Measurements from ENCODE around the gene C19orf38.

The C19orf38 gene

DNA sequence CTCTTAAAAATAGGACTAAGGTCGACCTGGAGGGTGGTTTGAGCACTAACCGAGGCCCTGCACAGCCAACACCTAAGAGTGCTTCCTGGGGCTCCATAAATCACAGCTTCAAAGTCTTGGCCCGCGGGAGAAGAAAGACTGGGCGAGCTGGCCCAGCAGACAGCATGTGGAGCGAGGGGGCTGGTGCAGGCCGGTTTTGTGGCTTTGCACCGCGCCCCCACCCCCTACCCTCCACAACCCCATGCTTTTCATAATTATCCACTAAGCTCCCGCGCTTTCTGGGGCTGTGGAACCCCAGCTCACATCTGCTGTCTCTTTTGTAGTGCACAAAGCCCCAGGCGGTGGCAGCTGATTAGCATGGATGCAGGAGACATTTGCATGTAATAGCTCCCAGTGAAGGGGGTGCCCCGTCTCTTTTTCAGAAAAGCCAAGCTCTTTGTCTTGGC is 40.2 kb downstream of the C19orf38 start:
- H3K9me3 Mint-ChIP-seq, result no peaks in the 10 kb centered on the region
- H3K27me3 Mint-ChIP-seq, result no peaks in the 10 kb centered on the region
- H3K4me3 Mint-ChIP-seq, result no peak overlapping the region
- peaks cover 3% of the 10 kb centered on the region for H3K4me1 Mint-ChIP-seq (ENCODE audit: low read depth)
- H3K27ac Mint-ChIP-seq, result no peak overlapping the region
- DNase-seq, result no peak
- H3K36me3 Mint-ChIP-seq (ENCODE audit: low read depth), result peaks cover 5% of the 10 kb centered on the region

DNA sequence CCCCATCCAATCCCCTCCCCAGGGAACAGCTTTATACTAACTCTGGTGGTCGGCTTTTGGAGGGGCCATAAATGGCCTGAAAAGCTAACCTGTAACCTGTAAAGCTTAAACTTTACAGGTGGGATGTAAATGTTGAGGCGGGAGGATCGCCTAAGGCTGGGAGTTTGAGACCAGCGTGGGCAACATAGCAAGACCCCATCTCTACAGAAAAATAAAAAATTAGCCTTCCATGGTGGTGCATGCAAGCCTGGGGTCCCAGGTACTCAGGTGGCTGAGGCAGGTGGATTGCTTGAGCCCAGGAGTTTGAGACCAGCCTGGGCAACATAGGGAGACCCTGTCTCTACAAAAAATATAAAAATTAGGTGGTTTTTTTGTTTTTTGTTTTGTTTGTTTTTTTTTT is 41.7 kb downstream of the C19orf38 start:
- no peak overlapping the region for H3K27ac Mint-ChIP-seq

DNA sequence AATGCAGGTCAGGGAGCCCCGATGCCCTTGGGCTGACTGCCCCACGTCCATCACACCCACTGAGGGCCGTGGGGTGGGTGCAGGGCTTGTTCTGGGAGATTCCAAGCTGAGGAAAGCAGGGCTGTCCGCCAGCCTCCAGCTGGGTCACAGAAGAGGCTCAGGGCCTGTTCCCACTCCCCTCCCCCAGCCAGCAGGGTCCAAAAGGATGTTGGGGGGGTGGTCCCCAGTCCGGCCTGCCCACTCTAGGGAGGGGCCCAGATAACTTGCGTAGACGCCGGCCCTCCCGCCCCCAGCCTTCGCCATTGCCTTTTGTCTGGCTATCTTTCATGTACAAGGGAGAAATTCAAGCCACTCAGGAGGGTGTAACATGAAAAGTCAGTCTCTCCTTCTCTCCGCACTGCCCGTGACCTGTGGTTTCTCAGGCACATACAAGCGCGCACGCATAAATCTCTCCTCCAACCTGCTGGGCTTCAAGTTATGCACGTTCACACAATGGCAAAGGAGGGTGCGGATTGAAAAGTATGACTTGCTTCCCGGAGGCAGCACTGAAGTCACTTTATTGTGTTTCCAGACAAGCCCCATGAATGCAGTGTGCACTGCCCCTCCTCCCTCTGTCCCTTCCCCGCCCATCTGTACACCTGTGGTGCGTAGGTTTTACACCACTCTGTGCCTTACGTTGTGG is 43.3 kb downstream of the C19orf38 start:
- H3K27ac Mint-ChIP-seq, result no peak overlapping the region
- peaks cover 11% of the 10 kb centered on the region for H3K36me3 Mint-ChIP-seq (ENCODE audit: low read depth)
- no peaks in the 10 kb centered on the region for H3K27me3 Mint-ChIP-seq
- no peak for DNase-seq
- no peaks in the 10 kb centered on the region for H3K9me3 Mint-ChIP-seq
- no peak overlapping the region for H3K4me3 Mint-ChIP-seq
- peaks cover 7% of the 10 kb centered on the region for H3K4me1 Mint-ChIP-seq (ENCODE audit: low read depth)

More for the DNA sequence above, 41.7 kb downstream of the C19orf38 start:
- Mint-ChIP-seq H3K4me1 (ENCODE audit: low read depth) (peaks cover 3% of the 10 kb centered on the region), H3K27me3 (no peaks in the 10 kb centered on the region), H3K36me3 (ENCODE audit: low read depth) (peaks cover 11% of the 10 kb centered on the region), H3K4me3 (no peak overlapping the region), H3K9me3 (no peaks in the 10 kb centered on the region)
- DNase-seq, result no peak

DNA sequence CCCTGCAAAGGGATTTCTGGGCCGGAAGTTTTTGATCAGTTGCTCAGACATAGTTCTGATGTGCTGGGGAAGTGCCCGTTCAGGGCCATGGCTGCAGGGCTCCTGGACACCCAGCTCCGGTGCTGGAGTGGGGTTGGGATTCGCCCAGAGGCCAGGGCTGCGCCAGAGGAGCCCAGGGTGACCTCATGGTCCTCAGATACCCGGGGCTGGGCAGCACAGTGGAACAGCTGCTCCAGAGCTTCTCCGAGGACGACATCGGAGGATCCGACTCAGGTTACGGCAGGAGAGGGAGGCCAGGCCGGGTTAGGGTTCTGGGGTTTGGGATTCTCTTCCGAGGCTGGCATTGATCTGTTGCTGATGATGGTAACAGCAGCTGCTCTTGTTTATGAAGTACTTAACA is 44.0 kb downstream of the C19orf38 start:
- Mint-ChIP-seq H3K4me3 (no peak overlapping the region), H3K4me1 (ENCODE audit: low read depth) (peaks cover 13% of the 10 kb centered on the region), H3K9me3 (no peaks in the 10 kb centered on the region), H3K27me3 (no peaks in the 10 kb centered on the region), H3K36me3 (ENCODE audit: low read depth) (peaks cover 11% of the 10 kb centered on the region), H3K27ac (no peak overlapping the region)
- no peak for DNase-seq

DNA sequence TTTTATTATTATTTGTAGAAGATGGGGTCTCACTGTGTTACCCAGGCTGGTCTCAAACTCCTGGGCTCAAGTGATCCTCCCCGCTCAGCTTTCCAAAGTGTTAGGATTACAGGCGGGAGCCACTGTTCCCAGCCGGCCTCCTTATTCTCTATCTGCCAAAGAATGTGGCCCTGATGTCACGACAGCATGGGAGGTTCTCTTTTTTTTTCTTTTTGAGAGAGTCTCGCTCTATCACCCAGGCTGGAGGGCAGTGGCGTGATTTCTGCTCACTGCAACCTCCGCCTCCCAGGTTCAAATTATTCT is 46.6 kb downstream of the C19orf38 start:
- no peaks in the 10 kb centered on the region for H3K27me3 Mint-ChIP-seq
- DNase-seq, result no peak
- peaks cover 13% of the 10 kb centered on the region for H3K4me1 Mint-ChIP-seq (ENCODE audit: low read depth)
- H3K9me3 Mint-ChIP-seq, result no peaks in the 10 kb centered on the region
- H3K27ac Mint-ChIP-seq, result no peak overlapping the region
- H3K4me3 Mint-ChIP-seq, result no peak overlapping the region
- H3K36me3 Mint-ChIP-seq (ENCODE audit: low read depth), result peaks cover 10% of the 10 kb centered on the region

DNA sequence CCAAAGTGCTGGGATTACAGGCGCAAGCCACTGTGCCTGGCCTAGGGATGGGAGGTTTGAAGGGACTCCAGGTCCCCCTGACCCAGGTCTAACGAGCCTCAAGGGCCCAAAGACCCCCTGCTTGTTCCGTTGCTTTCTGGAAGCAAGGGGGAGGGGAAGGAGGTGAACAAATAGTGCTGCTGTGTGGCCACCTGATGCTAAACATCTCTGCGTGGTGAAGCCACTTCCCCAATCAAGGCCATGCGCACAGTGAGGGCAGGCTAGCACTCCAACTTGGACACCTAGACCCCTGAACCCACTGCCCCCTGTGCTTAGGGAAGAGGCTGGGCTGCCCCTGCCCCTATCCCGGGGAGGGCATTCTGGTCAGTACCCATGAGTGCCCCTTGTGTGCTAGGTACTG is 47.1 kb downstream of the C19orf38 start:
- Mint-ChIP-seq H3K9me3 (no peaks in the 10 kb centered on the region), H3K27me3 (no peaks in the 10 kb centered on the region), H3K4me1 (ENCODE audit: low read depth) (peaks cover 13% of the 10 kb centered on the region), H3K4me3 (no peak overlapping the region), H3K36me3 (ENCODE audit: low read depth) (peaks cover 10% of the 10 kb centered on the region), H3K27ac (no peak overlapping the region)
- DNase-seq, result no peak

DNA sequence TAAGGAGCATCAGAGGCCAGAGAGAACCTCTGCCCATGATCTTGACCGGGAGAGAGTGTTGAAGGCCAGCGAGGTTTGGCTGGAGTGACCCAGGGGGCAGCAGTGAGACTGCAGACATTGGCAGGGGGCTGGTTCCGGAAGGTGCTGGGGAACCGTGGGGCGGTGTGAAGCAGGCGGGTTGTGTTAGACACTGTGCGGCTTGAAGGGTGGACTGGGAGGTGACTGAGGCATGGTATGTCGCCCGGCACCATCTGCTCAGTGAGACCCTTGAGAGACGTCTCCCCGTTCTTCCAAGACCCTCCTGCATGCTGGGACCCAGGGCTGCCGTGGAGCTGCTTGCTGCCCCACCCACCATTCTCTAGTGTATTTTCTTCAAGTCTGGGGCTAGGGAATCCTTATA is 47.7 kb downstream of the C19orf38 start:
- Mint-ChIP-seq H3K27ac (no peak overlapping the region), H3K9me3 (no peaks in the 10 kb centered on the region), H3K4me3 (no peak overlapping the region), H3K27me3 (no peaks in the 10 kb centered on the region), H3K4me1 (ENCODE audit: low read depth) (peaks cover 13% of the 10 kb centered on the region), H3K36me3 (ENCODE audit: low read depth) (peaks cover 10% of the 10 kb centered on the region)
- no peak for DNase-seq

DNA sequence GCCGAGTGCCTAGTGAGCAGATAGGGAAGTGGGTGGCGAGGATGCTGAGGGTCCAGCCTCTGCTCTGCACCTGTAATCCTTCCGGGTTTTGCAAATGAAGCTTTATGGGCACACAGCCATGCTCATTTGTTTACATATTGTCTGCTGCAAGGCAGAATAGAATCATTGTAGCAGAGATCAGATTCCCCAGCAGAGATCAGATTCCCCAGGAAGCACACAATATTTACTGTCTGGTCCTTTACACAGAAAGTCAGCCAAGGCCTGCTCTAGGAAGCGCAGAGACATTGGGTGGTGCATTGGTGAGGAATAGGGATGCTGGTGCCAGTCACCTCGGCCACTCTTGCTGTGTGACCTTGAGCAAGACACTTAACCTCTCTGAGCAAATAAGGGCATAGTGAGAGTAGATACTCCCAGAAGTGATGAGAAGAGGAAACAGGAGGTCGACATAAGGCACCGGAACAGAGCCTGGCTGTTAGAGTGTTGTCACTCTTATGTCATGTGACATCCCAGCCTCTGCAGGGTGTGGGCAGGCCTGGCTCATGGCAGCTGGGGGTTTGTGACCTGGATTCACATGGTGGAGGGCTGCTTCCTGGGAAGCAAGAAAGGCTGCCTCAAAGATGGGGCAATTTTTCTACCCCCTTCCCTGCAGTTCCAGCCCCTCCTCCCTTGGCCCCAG is 48.8 kb downstream of the C19orf38 start:
- no peaks in the 10 kb centered on the region for H3K27me3 Mint-ChIP-seq
- DNase-seq, result no peak

DNA sequence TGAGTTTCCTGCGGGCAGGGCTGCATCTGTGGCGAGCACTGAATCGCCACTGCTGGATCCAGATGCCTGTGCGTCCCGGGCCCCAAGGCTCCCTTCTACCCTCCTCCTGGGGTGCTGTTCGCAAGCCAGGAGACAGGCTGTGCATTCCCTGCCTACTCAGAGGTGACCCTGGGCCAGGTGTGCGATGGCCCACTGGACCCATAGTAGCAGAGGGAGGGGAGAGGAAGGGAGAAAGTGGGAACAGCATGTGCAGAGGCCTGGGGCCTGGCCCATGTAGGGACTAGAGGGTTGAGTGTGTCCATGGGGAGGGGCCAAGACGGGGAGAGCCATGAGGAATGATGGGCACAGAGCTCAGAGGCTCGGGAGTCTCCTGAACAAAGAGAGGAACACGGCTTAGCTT is 50.4 kb downstream of the C19orf38 start:
- no peak overlapping the region for H3K27ac Mint-ChIP-seq
- H3K4me1 Mint-ChIP-seq (ENCODE audit: low read depth), result peaks cover 13% of the 10 kb centered on the region
- no peak for DNase-seq
- no peaks in the 10 kb centered on the region for H3K9me3 Mint-ChIP-seq
- no peaks in the 10 kb centered on the region for H3K27me3 Mint-ChIP-seq
- peaks cover 18% of the 10 kb centered on the region for H3K36me3 Mint-ChIP-seq (ENCODE audit: low read depth)
- no peak overlapping the region for H3K4me3 Mint-ChIP-seq

More for the DNA sequence above, 48.8 kb downstream of the C19orf38 start:
- Mint-ChIP-seq H3K27ac (peak overlapping the region; percentile 51), H3K4me1 (ENCODE audit: low read depth) (peaks cover 13% of the 10 kb centered on the region), H3K9me3 (no peaks in the 10 kb centered on the region), H3K4me3 (no peak overlapping the region), H3K36me3 (ENCODE audit: low read depth) (peaks cover 9% of the 10 kb centered on the region)

DNA sequence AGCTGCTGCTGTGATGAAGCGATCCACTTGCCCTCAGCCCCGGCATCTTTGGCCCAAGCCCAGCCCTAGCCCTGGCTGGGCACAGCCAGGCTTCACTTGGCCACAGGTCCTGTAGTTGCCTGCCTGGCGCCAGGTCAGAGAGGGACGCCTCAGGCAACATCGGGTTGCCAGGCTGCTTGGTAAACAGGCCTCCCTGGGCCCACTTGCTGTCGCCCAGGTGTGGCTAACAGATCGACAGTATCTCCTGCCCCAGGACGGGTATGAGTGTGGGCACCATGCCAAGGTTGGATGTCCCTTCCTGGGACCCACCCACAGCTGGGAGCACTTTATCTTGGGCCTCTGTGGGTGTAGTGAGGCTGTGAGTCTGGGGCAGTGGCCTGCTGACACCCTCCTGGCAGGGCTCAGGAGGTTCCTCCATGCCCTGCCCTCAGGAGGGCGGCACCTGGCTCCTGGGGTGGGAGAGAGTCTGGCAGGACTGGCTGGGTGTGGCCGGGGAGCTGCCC is 51.0 kb downstream of the C19orf38 start:
- no peaks in the 10 kb centered on the region for H3K27me3 Mint-ChIP-seq
- no peak overlapping the region for H3K27ac Mint-ChIP-seq
- H3K9me3 Mint-ChIP-seq, result no peaks in the 10 kb centered on the region
- no peak for DNase-seq
- H3K4me1 Mint-ChIP-seq (ENCODE audit: low read depth), result peaks cover 13% of the 10 kb centered on the region
- H3K36me3 Mint-ChIP-seq (ENCODE audit: low read depth), result peaks cover 17% of the 10 kb centered on the region
- H3K4me3 Mint-ChIP-seq, result no peak overlapping the region

DNA sequence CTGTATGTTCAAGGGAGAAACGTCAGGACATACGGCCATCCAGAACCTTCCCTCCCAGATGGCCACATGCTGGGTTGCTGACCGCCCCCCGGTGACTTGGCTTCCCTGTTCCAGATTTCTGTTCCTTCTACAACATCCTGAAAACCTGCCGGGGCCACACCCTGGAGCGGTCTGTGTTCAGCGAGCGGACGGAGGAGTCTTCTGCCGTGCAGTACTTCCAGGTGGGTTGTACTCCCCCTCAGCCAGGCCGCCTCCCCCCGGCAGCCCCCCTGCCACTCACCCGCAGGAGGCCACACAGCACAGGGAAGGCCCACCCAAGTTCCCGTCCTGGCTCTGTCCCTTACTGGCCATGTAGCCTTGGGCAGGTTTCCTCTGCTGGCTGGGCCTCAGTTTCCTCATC is 59.7 kb downstream of the C19orf38 start:
- Mint-ChIP-seq H3K27ac (no peak overlapping the region), H3K36me3 (ENCODE audit: low read depth) (peaks cover 63% of the 10 kb centered on the region)

DNA sequence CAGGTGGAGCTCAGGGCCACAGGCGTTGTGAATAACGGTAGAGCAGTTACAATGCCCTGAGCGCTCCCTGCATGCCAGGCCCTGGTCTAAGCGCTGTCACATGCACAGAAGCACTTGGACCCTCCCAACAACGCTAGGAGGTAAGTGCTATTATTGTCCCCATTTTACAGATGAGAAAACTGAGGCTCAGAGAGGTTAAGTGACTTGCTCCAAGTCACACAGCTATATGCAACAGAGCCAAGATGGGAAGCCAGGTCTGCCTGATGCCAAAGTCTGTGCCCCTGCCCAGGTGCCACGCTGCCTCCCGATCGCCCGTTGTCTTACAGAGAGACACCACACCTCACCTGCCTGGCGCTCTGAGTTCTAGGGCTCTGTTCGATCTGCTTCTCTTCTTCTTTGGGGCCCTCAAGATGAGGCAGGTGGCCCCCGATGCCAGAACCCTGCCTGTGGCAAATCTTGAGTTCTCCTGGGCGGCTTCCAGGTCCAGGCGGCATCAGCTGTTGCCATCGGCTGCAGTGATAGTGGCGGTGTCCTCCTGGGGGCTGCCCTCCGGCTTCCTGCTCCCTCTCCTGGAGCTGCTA is 60.3 kb downstream of the C19orf38 start:
- no peak for DNase-seq
- H3K27me3 Mint-ChIP-seq, result no peaks in the 10 kb centered on the region
- H3K36me3 Mint-ChIP-seq (ENCODE audit: low read depth), result peaks cover 63% of the 10 kb centered on the region
- H3K4me3 Mint-ChIP-seq, result no peak overlapping the region
- no peaks in the 10 kb centered on the region for H3K9me3 Mint-ChIP-seq
- H3K4me1 Mint-ChIP-seq (ENCODE audit: low read depth), result no peaks in the 10 kb centered on the region
- no peak overlapping the region for H3K27ac Mint-ChIP-seq

More for the DNA sequence above, 59.7 kb downstream of the C19orf38 start:
- no peak for DNase-seq
- Mint-ChIP-seq H3K9me3 (no peaks in the 10 kb centered on the region), H3K4me1 (ENCODE audit: low read depth) (no peaks in the 10 kb centered on the region), H3K27me3 (no peaks in the 10 kb centered on the region), H3K4me3 (no peak overlapping the region)

DNA sequence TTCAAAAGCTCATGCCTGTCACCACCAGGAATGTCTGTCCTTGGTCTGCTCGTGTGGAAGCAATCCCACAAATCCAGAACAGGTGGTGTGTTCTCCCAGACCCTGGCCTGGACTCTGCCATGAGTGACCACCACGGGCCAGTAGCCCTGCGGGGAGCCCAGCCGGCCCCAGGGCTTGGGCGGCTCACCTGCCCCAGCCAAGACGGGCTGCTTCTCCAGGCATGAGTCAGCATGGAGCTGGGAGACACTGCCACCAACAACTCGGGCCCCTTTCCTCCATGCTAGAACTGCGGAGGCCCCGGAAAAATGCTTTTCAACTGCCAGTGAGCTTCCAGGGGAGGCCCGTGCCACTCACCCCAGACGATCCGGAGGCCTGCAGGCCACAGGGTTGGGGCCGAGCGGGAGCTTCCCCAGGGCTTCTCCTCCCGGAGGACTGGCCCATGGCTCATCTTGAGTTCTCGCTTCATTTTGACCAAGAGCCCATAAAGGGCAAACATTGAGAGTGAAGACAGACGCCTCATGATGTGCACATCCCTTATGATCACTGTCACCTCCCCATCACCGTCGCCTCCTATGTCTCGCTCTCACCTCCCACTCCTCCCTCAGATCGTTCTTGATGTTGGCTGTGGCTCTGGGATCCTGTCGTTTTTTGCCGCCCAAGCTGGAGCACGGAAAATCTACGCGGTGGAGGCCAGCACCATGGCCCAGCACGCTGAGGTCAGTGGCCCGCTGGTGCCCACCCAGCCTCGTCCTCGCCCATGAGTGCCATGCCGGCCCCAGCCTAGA is 63.6 kb downstream of the C19orf38 start:
- DNase-seq, result no peak
- Mint-ChIP-seq H3K36me3 (ENCODE audit: low read depth) (peaks cover 80% of the 10 kb centered on the region), H3K9me3 (no peaks in the 10 kb centered on the region), H3K27me3 (no peaks in the 10 kb centered on the region), H3K4me3 (no peak overlapping the region), H3K4me1 (ENCODE audit: low read depth) (no peaks in the 10 kb centered on the region), H3K27ac (no peak overlapping the region)

DNA sequence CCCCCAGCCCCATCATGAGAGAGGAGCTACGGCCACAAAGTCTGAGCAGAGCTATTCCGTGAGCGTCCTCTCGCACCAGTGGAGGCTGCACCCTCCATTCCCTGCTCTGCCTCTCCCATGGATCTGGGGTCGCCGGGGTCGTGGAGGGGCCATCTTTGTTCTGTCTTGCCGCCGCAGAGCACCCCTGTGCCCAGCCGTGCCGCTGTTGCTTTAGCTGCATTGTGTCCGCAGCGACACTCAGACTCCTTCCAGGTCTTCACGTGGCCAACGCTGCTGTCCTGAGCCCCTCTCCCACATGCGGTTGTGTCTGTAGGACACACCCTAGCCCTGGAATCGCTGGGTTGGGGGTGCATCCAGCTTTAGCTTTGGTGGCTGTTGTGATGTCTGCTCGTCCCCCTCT is 64.4 kb downstream of the C19orf38 start:
- Mint-ChIP-seq H3K9me3 (no peaks in the 10 kb centered on the region), H3K27ac (no peak overlapping the region), H3K4me3 (no peak overlapping the region), H3K4me1 (ENCODE audit: low read depth) (no peaks in the 10 kb centered on the region), H3K27me3 (no peaks in the 10 kb centered on the region), H3K36me3 (ENCODE audit: low read depth) (peaks cover 77% of the 10 kb centered on the region)
- DNase-seq, result no peak
